Right cardiac atrium (tissue), 5 donors: ENCODE data around the gene CDC42SE2. TPM values are rescaled to one million over a fixed set of nuclear protein-coding genes. Genes with fewer than 3 reads are reported as not detected.
"Not testable (repeated sequence)": the region's sequence is repeated elsewhere in the genome, so short reads cannot be mapped to it uniquely, and the experiment has no call there.

Experiments used
- ATAC-seq, 2 donors: fragments of 200-7000 bp; cut with Tn5 transposase; one replicate each; pipeline versions ENCODE4 v1.8.0 to v1.9.1; 2020; ENCODE audit warnings: moderate library complexity in 2 of 2, mild to moderate bottlenecking in 1 of 2
- DNase-seq, 3 donors: peaks; one replicate each; pipeline ENCODE4 v3.0.0-alpha.2; 2020
- H3K27ac ChIP-seq: one replicate; pipeline ENCODE4 v1.5.1; 2013; ENCODE audit warnings: mild to moderate bottlenecking, low read length, control low read depth, moderate library complexity
- H3K27me3 ChIP-seq: one replicate; pipeline ENCODE4 v1.6.1; 2013; ENCODE audit not compliant: control insufficient read depth, insufficient read depth
- H3K4me1 ChIP-seq: one replicate; pipeline ENCODE4 v1.6.1; 2013; ENCODE audit warnings: low read length; ENCODE audit not compliant: control insufficient read depth, insufficient read depth
- H3K4me3 ChIP-seq: one replicate; pipeline ENCODE4 v1.5.1; 2013; ENCODE audit warnings: low read length, control low read depth
- H3K9me3 ChIP-seq: one replicate; pipeline ENCODE4 v1.6.1; 2013; ENCODE audit warnings: low read length; ENCODE audit not compliant: control insufficient read depth
- WGBS: extraction: QIAGEN DNeasy Blood & Tissue Kit; methylation state at CpG from one replicate; pipeline ENCODE4 v1.1.7; 2013; 5-methylcytosine and 5-hydroxymethylcytosine counted together
- intact Hi-C, 4 donors: fragments of 100-400 bp; cut with DNase I; formaldehyde crosslinking; loops; one replicate each; pipeline versions ENCODE4 v1.11.0 to v1.14.0; 2022 to 2023
- polyA plus RNA-seq: library from polyadenylated mRNA; stranded (reverse); fragments of 200-250 nt; gene quantifications from one replicate; pipeline ENCODE4 v1.2.3, GENCODE V29; 2013
- total RNA-seq, 4 donors: library from RNA; stranded (reverse); fragmentation: NEBNext Ultra II Directional; extraction: Animal tissue kit (Norgen Biotek cat#: 25700); gene quantifications; one replicate each; pipeline ENCODE4 v1.2.1, GENCODE V29; 2021
- donor health status: healthy with polysubstance abuse.
- donor health status: DM: no; HTN: yes; CAD: no.
- donor health status: DM: no; HTN: no; CAD: no.
- donor health status: DM: no; HTN: yes; CAD: no; lungs with severe emphysema.
- donor health status: DM: yes; HTN: yes; CAD: no.

CDC42SE2 gene
- total and polyA plus RNA-seq, 5 donors: 7.7 to 14.2 (median 13.2) TPM

DNA sequence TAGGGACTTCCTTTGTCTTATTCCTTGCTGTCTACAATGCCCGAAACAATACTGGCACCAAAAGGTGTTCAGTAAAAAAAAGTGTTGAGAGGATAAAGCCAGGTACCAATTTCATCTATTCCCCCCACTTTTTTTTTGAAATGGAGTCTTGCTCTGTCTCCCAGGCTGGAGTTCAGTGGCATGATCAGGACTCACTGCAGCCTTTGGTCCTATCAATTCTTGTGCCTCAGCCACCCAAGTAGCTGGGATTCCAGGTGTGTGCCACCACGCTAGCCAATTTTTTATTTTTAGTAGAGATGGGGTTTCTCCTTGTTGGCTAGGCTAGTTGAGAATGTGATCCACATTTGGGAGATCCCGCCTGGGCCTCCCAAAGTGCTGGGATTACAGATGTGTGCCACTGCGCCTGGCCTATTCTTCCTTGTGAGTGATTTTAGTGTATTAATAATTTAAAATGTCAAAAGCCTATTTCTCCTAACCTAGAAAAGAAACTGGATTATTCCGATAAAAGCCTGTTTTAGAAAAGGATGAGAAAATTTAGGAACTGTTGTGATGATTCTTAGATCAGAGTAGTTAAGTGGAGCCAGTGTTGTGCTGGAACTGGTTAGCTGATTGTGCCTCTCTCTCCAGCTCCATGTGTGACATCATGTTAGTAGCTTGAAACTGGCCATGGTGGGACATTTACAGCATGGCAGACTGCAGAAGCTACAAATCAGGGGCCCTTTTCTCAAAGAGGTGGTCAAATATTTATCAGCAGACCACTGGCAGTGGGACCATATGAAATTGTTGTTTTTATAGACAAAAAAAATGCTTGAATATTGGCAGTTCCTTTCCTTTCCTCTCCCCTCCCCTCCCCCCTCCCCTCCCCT lies 14.3 kb downstream of the CDC42SE2 start:
- ATAC-seq (no peak), DNase-seq (no peak)
- no peak overlapping the region for H3K4me3 ChIP-seq
- WGBS: 97% methylated on average over 5 of the region's 5 CpGs
- H3K27ac ChIP-seq: no peak overlapping the region
- intact Hi-C loops: no loop called here
- H3K4me1 ChIP-seq: peaks cover 2% of the 10 kb centered on the region
- no peaks in the 10 kb centered on the region for H3K9me3 ChIP-seq
- H3K27me3 ChIP-seq: no peaks in the 10 kb centered on the region

DNA sequence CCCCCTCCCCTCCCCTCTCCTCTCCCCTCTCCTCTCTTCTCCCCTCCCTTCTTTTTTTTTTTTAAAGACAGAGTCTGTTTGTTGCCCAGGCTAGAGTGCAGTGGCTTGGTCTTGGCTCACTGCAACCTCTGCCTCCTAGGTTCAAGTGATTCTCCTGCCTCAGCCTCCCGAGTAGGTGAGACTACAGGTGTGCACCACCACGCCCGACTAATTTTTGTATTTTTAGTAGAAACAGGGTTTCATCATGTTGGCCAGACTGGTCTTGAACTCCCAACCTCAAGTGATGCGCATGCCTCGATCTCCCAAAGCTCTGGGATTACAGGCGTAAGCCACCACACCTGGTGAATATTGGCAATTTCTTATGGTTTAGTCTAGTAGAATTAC lies 14.9 kb downstream of the CDC42SE2 start:
- H3K4me1 ChIP-seq, DNase-seq, intact Hi-C loops, H3K9me3 ChIP-seq, ATAC-seq, H3K27ac ChIP-seq, H3K27me3 ChIP-seq, H3K4me3 ChIP-seq: not testable (repeated sequence)
- 81% methylated on average over 6 of the region's 6 CpGs for WGBS

DNA sequence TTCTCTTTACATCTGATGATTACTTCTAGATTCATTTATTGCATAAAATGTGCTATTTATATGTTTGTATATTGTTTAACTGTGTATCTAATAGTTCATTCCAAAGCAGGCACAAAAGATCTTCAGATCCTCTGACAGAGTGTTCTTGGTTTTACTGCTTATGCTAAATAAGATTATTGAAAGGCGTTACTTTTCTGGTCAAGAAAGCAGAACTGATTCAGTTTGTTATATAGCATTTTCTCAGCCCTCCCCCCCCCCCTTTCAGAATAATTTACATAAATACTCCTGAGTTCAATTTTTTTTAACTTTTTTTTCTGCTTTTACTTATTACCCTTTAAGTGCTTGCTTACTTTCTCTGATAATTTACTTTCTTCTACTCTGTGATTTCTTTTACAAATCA lies 15.4 kb downstream of the CDC42SE2 start:
- peaks cover 2% of the 10 kb centered on the region for H3K4me1 ChIP-seq

DNA sequence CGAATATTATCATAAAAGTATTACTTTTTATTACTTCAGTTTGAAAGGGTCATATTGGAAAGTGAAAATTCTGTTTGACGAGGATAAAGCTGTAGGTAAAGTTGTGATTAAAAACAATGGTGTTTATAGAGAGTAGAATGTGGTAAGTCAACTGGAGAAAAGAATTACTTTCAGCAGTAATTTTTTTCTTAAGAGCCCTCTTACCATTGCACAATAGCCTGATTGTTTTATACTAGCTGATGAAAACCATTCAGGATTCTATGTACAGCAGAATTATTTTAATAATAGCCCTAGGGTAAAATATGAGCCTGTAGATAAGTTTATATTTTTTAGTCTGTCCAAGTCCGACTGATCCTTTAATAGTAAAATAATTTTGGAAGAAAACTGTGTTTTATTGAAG lies 16.6 kb downstream of the CDC42SE2 start:
- no peaks in the 10 kb centered on the region for H3K27me3 ChIP-seq
- 66% methylated on average over 3 of the region's 3 CpGs for WGBS
- intact Hi-C loops: no loop called here
- H3K4me1 ChIP-seq: peaks cover 2% of the 10 kb centered on the region
- no peaks in the 10 kb centered on the region for H3K9me3 ChIP-seq
- DNase-seq (no peak), ATAC-seq (no peak)
- no peak overlapping the region for H3K4me3 ChIP-seq
- no peak overlapping the region for H3K27ac ChIP-seq

More for the DNA sequence above, 15.4 kb downstream of the CDC42SE2 start:
- Histone ChIP-seq H3K9me3 (no peaks in the 10 kb centered on the region), H3K27ac (no peak overlapping the region), H3K4me3 (no peak overlapping the region), H3K27me3 (no peaks in the 10 kb centered on the region)
- no peak for DNase-seq
- intact Hi-C loops: no loop called here
- WGBS: 76% methylated on average over 1 of the region's 1 CpG
- ATAC-seq: no peak

DNA sequence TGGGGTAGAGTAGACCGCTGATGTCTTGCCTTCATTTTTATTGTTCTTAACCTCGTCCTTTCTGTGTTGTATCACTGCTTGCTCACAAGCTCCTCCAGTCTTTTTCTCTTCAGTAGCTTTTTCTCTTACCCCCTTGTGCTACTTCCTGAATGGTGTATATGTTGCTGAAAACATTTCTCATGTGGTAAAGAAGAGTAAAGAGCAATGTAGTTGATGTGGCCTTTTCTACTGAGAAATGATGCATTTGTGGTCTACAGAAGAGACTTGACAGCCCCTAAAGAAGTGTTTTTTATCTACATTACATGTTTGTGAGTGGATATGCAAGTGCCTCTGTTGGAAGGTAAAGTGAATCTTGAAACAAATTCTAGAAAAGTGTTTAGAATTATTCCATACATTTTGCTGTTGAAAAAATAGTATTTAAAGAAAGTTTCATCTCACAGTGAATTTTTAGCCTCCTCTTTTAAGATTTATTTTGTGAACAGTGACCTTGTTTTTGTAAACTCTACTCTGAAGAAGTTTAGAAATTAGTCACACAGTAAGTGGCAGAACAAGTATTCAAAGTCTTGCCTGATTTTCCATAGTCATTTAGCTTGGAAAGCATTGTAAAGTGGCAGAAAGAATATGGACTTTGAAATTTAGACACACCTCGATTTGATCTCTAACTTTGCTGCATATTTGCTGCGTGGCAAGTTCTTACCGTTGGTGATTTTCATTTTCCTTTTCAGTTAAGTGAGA lies 17.4 kb downstream of the CDC42SE2 start:
- Histone ChIP-seq H3K27me3 (no peaks in the 10 kb centered on the region), H3K4me1 (peaks cover 2% of the 10 kb centered on the region), H3K27ac (no peak overlapping the region), H3K9me3 (no peaks in the 10 kb centered on the region), H3K4me3 (no peak overlapping the region)
- WGBS: 83% methylated on average over 5 of the region's 5 CpGs
- DNase-seq (no peak), ATAC-seq (no peak)
- intact Hi-C loops: no loop called here

DNA sequence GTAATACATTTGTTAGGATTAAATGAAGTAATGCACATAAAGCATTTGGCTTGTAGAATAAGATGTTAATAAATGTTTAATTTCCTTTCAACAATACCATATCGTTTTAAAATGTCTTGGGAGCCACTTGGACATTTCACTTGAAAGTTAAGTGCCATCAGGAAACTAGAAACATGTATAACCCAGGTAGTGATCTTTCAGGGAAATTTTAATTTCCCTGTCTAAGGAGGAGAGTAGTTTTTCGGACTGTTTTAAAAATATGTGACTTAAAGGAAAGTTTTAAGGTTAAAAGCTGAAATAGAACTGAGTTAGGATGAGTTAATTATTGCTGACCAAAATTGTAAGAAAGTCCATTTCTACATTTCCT lies 18.0 kb downstream of the CDC42SE2 start:
- no peaks in the 10 kb centered on the region for H3K9me3 ChIP-seq
- DNase-seq (no peak), ATAC-seq (no peak)
- no peak overlapping the region for H3K27ac ChIP-seq
- H3K4me3 ChIP-seq: no peak overlapping the region
- WGBS: 70% methylated on average over 2 of the region's 2 CpGs
- H3K4me1 ChIP-seq: peaks cover 2% of the 10 kb centered on the region
- intact Hi-C loops: no loop called here
- no peaks in the 10 kb centered on the region for H3K27me3 ChIP-seq

DNA sequence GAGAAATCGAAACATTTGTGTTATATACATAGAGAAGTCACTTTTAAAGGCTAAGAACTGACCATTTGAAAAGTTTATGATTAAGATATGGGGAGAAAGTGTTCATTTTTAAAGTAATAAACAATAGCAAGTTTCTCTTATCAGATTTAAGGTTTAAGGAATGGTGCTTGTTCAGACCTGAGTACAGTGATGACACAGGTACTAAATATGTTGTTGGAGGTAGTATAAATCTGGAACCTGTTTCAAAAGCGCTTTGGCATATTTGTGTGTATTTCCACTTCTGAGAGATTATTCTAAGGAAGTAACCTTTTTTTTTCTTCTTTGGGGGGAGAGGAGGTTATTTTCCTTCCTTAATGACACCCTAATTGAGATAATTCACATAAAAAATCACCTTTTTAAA lies 18.4 kb downstream of the CDC42SE2 start:
- H3K27ac ChIP-seq: no peak overlapping the region
- peaks cover 2% of the 10 kb centered on the region for H3K4me1 ChIP-seq
- intact Hi-C loops: no loop called here
- H3K27me3 ChIP-seq: no peaks in the 10 kb centered on the region
- ATAC-seq: no peak
- no peak overlapping the region for H3K4me3 ChIP-seq
- no peak for DNase-seq
- 93% methylated on average over 2 of the region's 2 CpGs for WGBS
- H3K9me3 ChIP-seq: no peaks in the 10 kb centered on the region

DNA sequence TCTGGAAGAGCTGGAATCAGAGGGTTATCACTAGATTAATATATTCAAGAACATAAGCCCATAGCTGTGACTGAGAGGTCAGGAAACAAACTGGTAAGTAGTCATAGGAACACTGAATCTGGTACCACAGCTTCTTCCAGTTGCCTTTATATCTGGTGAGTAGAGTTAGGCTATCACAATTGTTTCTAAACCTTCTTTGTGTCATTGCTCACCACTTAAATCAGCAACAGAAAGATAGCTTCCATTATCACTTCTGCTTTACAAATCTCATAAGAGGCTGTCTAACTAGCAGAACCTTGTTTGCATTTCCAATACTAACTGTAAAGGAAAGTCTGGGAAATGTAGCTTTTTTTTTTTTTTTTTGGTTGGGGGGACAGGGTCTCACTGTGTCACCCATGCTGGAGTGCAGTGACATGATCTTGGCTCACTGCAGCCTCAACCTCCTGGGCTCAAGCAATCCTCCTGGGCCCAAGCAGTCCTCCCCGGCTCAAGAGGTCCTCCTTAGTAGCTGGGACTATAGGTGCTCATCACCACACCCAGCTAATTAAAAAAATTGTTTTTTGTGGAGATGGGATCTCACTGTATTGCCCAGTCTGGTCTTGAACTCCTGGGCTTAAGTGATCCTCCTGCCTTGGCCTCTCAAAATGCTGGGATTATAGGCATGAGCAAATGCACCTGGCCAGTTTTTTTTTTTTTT lies 22.0 kb downstream of the CDC42SE2 start:
- no peak for DNase-seq
- Histone ChIP-seq H3K4me3 (no peak overlapping the region), H3K4me1 (peaks cover 2% of the 10 kb centered on the region), H3K27me3 (no peaks in the 10 kb centered on the region), H3K9me3 (no peaks in the 10 kb centered on the region), H3K27ac (no peak overlapping the region)
- WGBS: 95% methylated on average over 1 of the region's 1 CpG
- intact Hi-C loops: no loop called here
- no peak for ATAC-seq

DNA sequence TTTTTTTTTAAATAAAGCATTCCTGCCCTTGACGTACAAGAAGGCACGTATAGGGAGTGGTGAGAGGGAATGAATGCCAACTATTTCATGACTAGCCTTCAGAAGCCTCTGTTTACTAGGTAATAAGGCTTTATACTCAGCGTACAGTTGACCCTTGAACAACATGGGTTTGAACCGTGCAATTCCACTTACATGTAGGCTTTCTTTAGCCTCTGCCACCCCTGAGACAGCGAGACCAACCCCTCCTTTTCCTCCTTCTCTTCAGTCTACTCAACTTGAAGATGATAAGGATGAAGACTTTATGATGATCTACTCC lies 22.5 kb downstream of the CDC42SE2 start:
- H3K4me1 ChIP-seq: no peaks in the 10 kb centered on the region
- DNase-seq (no peak), ATAC-seq (no peak)
- intact Hi-C loops: no loop called here
- H3K4me3 ChIP-seq: no peak overlapping the region
- no peaks in the 10 kb centered on the region for H3K9me3 ChIP-seq
- H3K27ac ChIP-seq: no peak overlapping the region
- no peaks in the 10 kb centered on the region for H3K27me3 ChIP-seq
- 96% methylated on average over 5 of the region's 5 CpGs for WGBS

DNA sequence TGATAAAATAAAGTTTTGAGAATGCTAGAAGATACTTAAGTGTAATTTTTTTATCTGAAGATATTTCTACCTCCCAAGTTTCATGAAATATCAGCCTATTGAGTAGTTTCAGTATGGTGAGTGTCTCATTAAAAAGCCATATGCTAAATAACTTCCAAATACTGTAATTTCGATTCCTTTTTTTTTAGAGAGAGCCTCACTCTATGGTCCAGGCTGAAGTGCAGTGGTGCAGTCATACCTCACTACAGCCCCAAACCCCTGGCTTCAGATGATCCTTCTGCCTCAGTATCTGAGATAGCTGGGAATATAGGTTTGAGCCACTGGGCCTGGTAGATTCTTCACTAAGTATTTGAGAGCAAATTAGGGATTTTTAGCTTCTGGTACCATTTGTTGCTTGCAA lies 24.5 kb downstream of the CDC42SE2 start:
- no peak for DNase-seq
- WGBS: 79% methylated on average over 1 of the region's 1 CpG
- no peaks in the 10 kb centered on the region for H3K9me3 ChIP-seq
- H3K27me3 ChIP-seq: no peaks in the 10 kb centered on the region
- H3K4me1 ChIP-seq: no peaks in the 10 kb centered on the region
- no peak overlapping the region for H3K27ac ChIP-seq
- no peak overlapping the region for H3K4me3 ChIP-seq
- ATAC-seq: no peak
- intact Hi-C loops: no loop called here

DNA sequence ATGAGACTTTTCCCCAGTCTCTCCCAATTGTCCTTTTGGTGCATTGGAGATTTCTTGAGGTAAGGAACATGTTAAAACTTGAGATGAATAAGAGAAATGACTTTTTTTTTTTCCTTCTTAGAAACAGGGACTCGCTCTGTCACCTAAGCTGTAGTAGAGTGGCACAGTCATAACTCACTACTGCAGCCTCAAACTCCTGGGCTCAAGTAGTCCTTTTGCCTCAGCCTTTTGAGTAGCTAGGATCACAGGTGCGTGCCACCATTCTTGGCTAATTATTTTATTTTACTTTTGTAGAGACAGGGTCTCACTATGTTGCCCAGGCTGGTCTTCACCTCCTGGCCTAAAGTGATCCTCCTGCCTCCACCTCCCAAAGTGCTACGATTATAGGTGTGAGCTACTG lies 25.9 kb downstream of the CDC42SE2 start:
- H3K9me3 ChIP-seq: no peaks in the 10 kb centered on the region
- intact Hi-C loops: no loop called here
- no peak overlapping the region for H3K27ac ChIP-seq

More for the DNA sequence above, 25.9 kb downstream of the CDC42SE2 start:
- no peaks in the 10 kb centered on the region for H3K27me3 ChIP-seq
- DNase-seq (no peak), ATAC-seq (no peak)
- H3K4me1 ChIP-seq: no peaks in the 10 kb centered on the region
- no peak overlapping the region for H3K4me3 ChIP-seq
- 97% methylated on average over 3 of the region's 3 CpGs for WGBS
